KMS-11 (cell line): ENCODE results near the gene ITGAV.

Experiments used
- H2AFZ ChIP-seq: fragments of 200-600 bp; sonication (generic); 2 replicates; pipeline ENCODE4 v1.6.1; 2016; ENCODE audit warnings: antibody characterized with exemption, mixed run types, low read depth
- H3K27ac ChIP-seq: fragments of 200-600 bp; sonication (generic); 2 replicates; pipeline ENCODE4 v1.6.1; 2016; ENCODE audit warnings: mild to moderate bottlenecking, mixed run types
- H3K27me3 ChIP-seq: fragments of 200-600 bp; sonication (generic); 2 replicates; pipeline ENCODE4 v1.6.1; 2017; ENCODE audit warnings: mild to moderate bottlenecking, low read depth, mixed run types, moderate library complexity; ENCODE audit not compliant: insufficient read depth
- H3K36me3 ChIP-seq: fragments of 200-600 bp; sonication (generic); 2 replicates; pipeline ENCODE4 v1.6.1; 2017; ENCODE audit warnings: mild to moderate bottlenecking, mixed run types; ENCODE audit not compliant: insufficient read depth
- H3K4me1 ChIP-seq: fragments of 200-600 bp; sonication (generic); 2 replicates; pipeline ENCODE4 v1.6.1; 2016; ENCODE audit warnings: mild to moderate bottlenecking, low read depth, mixed run types; ENCODE audit not compliant: poor library complexity, severe bottlenecking
- H3K4me2 ChIP-seq: fragments of 200-600 bp; sonication (generic); 2 replicates; pipeline ENCODE4 v1.7.0; 2016; ENCODE audit warnings: mild to moderate bottlenecking, mixed run types
- H3K4me3 ChIP-seq: fragments of 200-600 bp; sonication (generic); IDR thresholded peaks from 2 replicates; pipeline ENCODE4 v1.6.1; 2017; ENCODE audit warnings: low read depth, low read length, mixed read lengths; ENCODE audit not compliant: insufficient read depth
- H3K79me2 ChIP-seq: fragments of 200-600 bp; sonication (generic); 2 replicates; pipeline ENCODE4 v1.6.1; 2016; ENCODE audit warnings: low read depth, mixed run types; ENCODE audit not compliant: insufficient read depth
- H3K9ac ChIP-seq: fragments of 200-600 bp; sonication (generic); 2 replicates; pipeline ENCODE4 v1.6.1; 2016; ENCODE audit warnings: mild to moderate bottlenecking, mixed run types
- H4K20me1 ChIP-seq: fragments of 200-600 bp; sonication (generic); 2 replicates; pipeline ENCODE4 v1.6.1; 2016; ENCODE audit warnings: mild to moderate bottlenecking, mixed run types; ENCODE audit not compliant: insufficient read depth
- CTCF ChIP-seq: fragments of 200-600 bp; sonication (generic); conservative IDR thresholded peaks from 2 replicates; pipeline ENCODE4 v1.6.1; 2017; ENCODE audit warnings: low read depth, mild to moderate bottlenecking, antibody characterized with exemption, low read length, moderate library complexity, mixed read lengths

ITGAV gene

GRCh38 chr2:186544255-186544675 is 45.6 kb upstream of the ITGAV start:
- no peak overlapping the region for H3K27ac ChIP-seq
- no peaks in the 10 kb centered on the region for H4K20me1 ChIP-seq
- no peaks in the 10 kb centered on the region for H3K79me2 ChIP-seq
- H3K4me1 ChIP-seq: peaks cover 33% of the 10 kb centered on the region
- no peaks in the 10 kb centered on the region for H3K36me3 ChIP-seq
- TF ChIP-seq CTCF: no peak
- no peak overlapping the region for H3K4me3 ChIP-seq
- no peaks in the 10 kb centered on the region for H3K27me3 ChIP-seq
- no peak overlapping the region for H3K9ac ChIP-seq
- H3K4me2 ChIP-seq: no peak overlapping the region
- no peak overlapping the region for H2AFZ ChIP-seq

- Histone ChIP-seq H2AFZ (no peak overlapping the region), H4K20me1 (no peaks in the 10 kb centered on the region), H3K36me3 (no peaks in the 10 kb centered on the region), H3K79me2 (no peaks in the 10 kb centered on the region), H3K4me3 (no peak overlapping the region), H3K27ac (no peak overlapping the region), H3K4me1 (peaks cover 15% of the 10 kb centered on the region), H3K4me2 (no peak overlapping the region), H3K9ac (no peak overlapping the region), H3K27me3 (no peaks in the 10 kb centered on the region)
- no peak for TF ChIP-seq CTCF
Observed at GRCh38 chr2:186546846-186547245, 43.0 kb upstream of the ITGAV start.

GRCh38 chr2:186551323-186552050 is 38.4 kb upstream of the ITGAV start:
- no peak overlapping the region for H2AFZ ChIP-seq
- no peak overlapping the region for H3K4me2 ChIP-seq
- no peak for TF ChIP-seq CTCF
- H4K20me1 ChIP-seq: no peaks in the 10 kb centered on the region
- H3K27me3 ChIP-seq: no peaks in the 10 kb centered on the region
- no peaks in the 10 kb centered on the region for H3K36me3 ChIP-seq
- H3K4me3 ChIP-seq: no peak overlapping the region
- H3K9ac ChIP-seq: no peak overlapping the region
- no peak overlapping the region for H3K27ac ChIP-seq
- H3K79me2 ChIP-seq: no peaks in the 10 kb centered on the region
- H3K4me1 ChIP-seq: no peaks in the 10 kb centered on the region

GRCh38 chr2:186554429-186554828 is 35.4 kb upstream of the ITGAV start:
- H4K20me1 ChIP-seq: no peaks in the 10 kb centered on the region
- no peak overlapping the region for H3K27ac ChIP-seq
- no peak overlapping the region for H3K4me3 ChIP-seq
- no peak overlapping the region for H2AFZ ChIP-seq
- H3K27me3 ChIP-seq: no peaks in the 10 kb centered on the region
- H3K36me3 ChIP-seq: no peaks in the 10 kb centered on the region
- H3K4me2 ChIP-seq: no peak overlapping the region
- no peak overlapping the region for H3K9ac ChIP-seq
- H3K4me1 ChIP-seq: no peaks in the 10 kb centered on the region
- TF ChIP-seq CTCF: no peak
- no peaks in the 10 kb centered on the region for H3K79me2 ChIP-seq
